Panc1 (cell line): ENCODE results near the gene CLCNKA.

Experiments
- CTCF ChIP-seq: fragments of 450-650 bp; IDR thresholded peaks from 2 replicates; pipeline ENCODE4 v1.5.1; 2017; ENCODE audit warnings: mild to moderate bottlenecking
- POLR2AphosphoS5 ChIP-seq: IDR thresholded peaks from 2 replicates; pipeline ENCODE4 v1.6.1; 2012; ENCODE audit warnings: mild to moderate bottlenecking, low read depth, low read length, moderate library complexity
- REST ChIP-seq, 2 experiments: IDR thresholded peaks; 2 replicates each; pipeline ENCODE4 v1.6.1; 2011 to 2012; ENCODE audit warnings: low read depth in 2 of 2, control low read depth in 1 of 2, low read length in 1 of 2, mild to moderate bottlenecking in 1 of 2, moderate library complexity in 1 of 2; ENCODE audit not compliant: insufficient read depth in 1 of 2

GRCh38 chr1:16072616-16073484 is 51.0 kb downstream of the CLCNKA start:
- TF ChIP-seq CTCF, result no peak
- no peak; the same call in 1 of the 2 replicates for TF ChIP-seq POLR2AphosphoS5
- no peak for TF ChIP-seq REST (IDR thresholded peaks at IDR 0.05; ENCODE audit: insufficient read depth in 1 of 2, low read depth in 2 of 2, low read length in 1 of 2)
